AML-193 (cell line): ENCODE measurements around the gene CYP27B1.

Experiments
- DNase-seq, 2 experiments: peaks; one replicate each; lab custom pipeline; 2025; lab: John Stamatoyannopoulos, UW

CYP27B1 gene

GRCh38 chr12:57765698-57766463 lies 997 bp downstream of the CYP27B1 start:
- DNase-seq, result no peak

GRCh38 chr12:57765003-57765697 lies 1.7 kb downstream of the CYP27B1 start:
- DNase-seq, result no peak

- no peak for DNase-seq
These were observed 2.2 kb downstream of the CYP27B1 start for GRCh38 chr12:57764662-57765002.

- DNase-seq, result no peak
These were observed 2.8 kb downstream of the CYP27B1 start for GRCh38 chr12:57763881-57764661.

GRCh38 chr12:57762463-57762862 lies 4.4 kb downstream of the CYP27B1 start:
- no peak for DNase-seq

GRCh38 chr12:57761391-57761998 lies 5.4 kb downstream of the CYP27B1 start:
- DNase-seq, result no peak

- no peak for DNase-seq
These were observed 6.4 kb downstream of the CYP27B1 start for GRCh38 chr12:57760347-57760982.

GRCh38 chr12:57759360-57759980 lies 7.4 kb downstream of the CYP27B1 start:
- peak; percentile 22 to 31 for DNase-seq

- no peak for DNase-seq
These were observed 8.1 kb downstream of the CYP27B1 start for GRCh38 chr12:57758552-57759359.

GRCh38 chr12:57757771-57758170 lies 9.1 kb downstream of the CYP27B1 start:
- DNase-seq, result no peak

GRCh38 chr12:57756406-57757341 lies 10.2 kb downstream of the CYP27B1 start:
- peak; percentile 20 to 43 for DNase-seq

- DNase-seq, result no peak
These were observed 11.2 kb downstream of the CYP27B1 start for GRCh38 chr12:57755454-57756372.

GRCh38 chr12:57755194-57755453 lies 11.8 kb downstream of the CYP27B1 start:
- no peak for DNase-seq

- DNase-seq, result peak in 1 of 2 experiments; percentile 21
These were observed 12.3 kb downstream of the CYP27B1 start, which contains the start of gene MARCHF9 for GRCh38 chr12:57754411-57755193. TSS of gene MARCHF9 (plus strand) at chr12:57755103. CDS start at chr12:57755529, 426 bp downstream.

GRCh38 chr12:57753756-57754337 lies 13.0 kb downstream of the CYP27B1 start:
- no peak for DNase-seq

GRCh38 chr12:57752668-57753000 lies 14.2 kb downstream of the CYP27B1 start:
- DNase-seq, result no peak
